Activated CD8-positive, alpha-beta T cell treated with anti-CD3 and anti-CD28 coated beads for 36 hours (primary cell): ENCODE results near the gene RSBN1. TPM values are rescaled to one million over a fixed set of nuclear protein-coding genes. Genes with fewer than 3 reads are reported as not detected.

Experiments used
- ATAC-seq: fragments of 200-7000 bp; cut with Tn5 transposase; one replicate; pipeline ENCODE4 v1.10.0; 2021; ENCODE audit warnings: mild to moderate bottlenecking, moderate library complexity
- CTCF ChIA-PET: fragments of 350-600 bp; sonication (Branson Sonifier 250); formaldehyde crosslinking; loops from one replicate; lab custom pipeline; 2021; ENCODE audit warnings: antibody characterized with exemption; lab: Charles Lee
- POLR2A ChIA-PET: fragments of 350-600 bp; sonication (Branson Sonifier 250); formaldehyde crosslinking; loops from one replicate; lab custom pipeline; 2021; ENCODE audit warnings: antibody characterized with exemption; lab: Charles Lee
- DNase-seq: peaks from one replicate; pipeline ENCODE4 v3.0.0-alpha.2; 2020
- H3K27ac Mint-ChIP-seq: one replicate; pipeline ENCODE4 v1.8.0; 2021; ENCODE audit warnings: mild to moderate bottlenecking, mixed read lengths
- H3K27me3 Mint-ChIP-seq: one replicate; pipeline ENCODE4 v1.8.0; 2021; ENCODE audit warnings: mixed read lengths
- H3K36me3 Mint-ChIP-seq: one replicate; pipeline ENCODE4 v1.8.0; 2021; ENCODE audit warnings: low read depth, mixed read lengths
- H3K4me1 Mint-ChIP-seq: one replicate; pipeline ENCODE4 v1.8.0; 2021; ENCODE audit warnings: low read depth, mixed read lengths
- H3K4me3 Mint-ChIP-seq: one replicate; pipeline ENCODE4 v1.8.0; 2021; ENCODE audit warnings: mild to moderate bottlenecking, moderate library complexity, mixed read lengths
- H3K9me3 Mint-ChIP-seq: one replicate; pipeline ENCODE4 v1.8.0; 2021; ENCODE audit warnings: mixed read lengths
- CTCF ChIP-seq: fragments of 200-600 bp; IDR thresholded peaks from one replicate; pipeline ENCODE4 v1.8.0; 2022; ENCODE audit warnings: antibody characterized with exemption, mild to moderate bottlenecking
- intact Hi-C: fragments of 100-400 bp; cut with micrococcal nuclease; formaldehyde crosslinking; loops from one replicate; pipeline ENCODE4 v1.10.0; 2022
- total RNA-seq, 2 experiments: library from RNA; stranded (reverse); gene quantifications; one replicate each; pipeline ENCODE4 v1.2.3, GENCODE V29; 2021

Gene RSBN1
- total RNA-seq, 2 experiments from 2014 or later: 25.6 to 28.3 TPM

DNA sequence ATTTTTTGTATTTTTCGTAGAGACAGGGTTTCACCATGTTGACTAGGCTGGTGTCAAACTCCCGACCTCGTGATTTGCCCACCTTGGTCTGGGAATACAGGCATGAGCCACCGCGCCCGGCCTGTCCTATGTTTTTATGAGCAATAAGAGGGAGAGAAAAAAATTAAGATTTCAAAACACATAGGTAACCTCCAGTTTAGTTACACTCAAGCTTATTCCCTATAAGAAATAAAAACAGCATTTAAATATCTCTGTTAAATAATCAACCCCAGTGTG lies 7.1 kb downstream of the RSBN1 start:
- no peak overlapping the region for H3K4me3 Mint-ChIP-seq

DNA sequence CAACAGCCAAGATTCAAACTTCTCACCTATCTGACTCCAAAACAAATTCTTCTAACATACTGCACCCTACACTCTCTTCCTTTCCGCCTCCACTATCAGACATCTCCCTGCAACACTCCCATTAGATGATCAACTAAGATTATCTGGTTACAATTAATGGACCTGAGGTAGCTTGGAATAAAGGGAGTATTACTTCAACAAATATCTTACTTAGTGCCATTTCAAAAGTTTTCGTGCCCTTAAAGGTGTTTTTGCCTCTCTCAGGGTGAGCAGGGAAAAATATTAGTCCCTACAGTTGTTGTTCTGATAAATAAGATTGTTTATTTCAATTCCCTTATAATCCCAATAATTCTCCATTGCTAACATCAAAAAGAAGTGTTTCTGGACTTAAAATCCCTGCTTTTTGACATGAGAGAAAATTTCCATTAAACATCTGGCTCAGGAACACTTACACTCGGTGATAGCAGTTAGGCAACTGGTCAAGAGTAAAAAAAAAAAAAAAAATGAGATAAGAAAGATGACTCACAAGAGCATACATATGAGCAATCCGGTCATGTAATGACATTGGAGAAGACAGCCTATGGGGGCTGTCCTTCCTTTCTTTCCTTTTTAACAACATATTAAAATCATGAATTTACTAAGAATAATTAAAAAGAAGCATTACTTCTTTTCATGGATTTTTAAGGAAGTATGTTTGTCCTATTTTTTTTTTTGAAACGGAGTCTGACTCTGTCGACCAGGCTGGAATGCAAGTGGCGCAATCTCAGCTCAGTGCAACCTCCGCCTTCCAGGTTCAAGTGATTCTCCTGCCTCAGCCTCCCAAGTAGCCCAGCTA lies 7.6 kb downstream of the RSBN1 start:
- H3K4me1 Mint-ChIP-seq: peaks cover 78% of the 10 kb centered on the region
- H3K9me3 Mint-ChIP-seq: no peaks in the 10 kb centered on the region
- peaks cover 24% of the 10 kb centered on the region for H3K36me3 Mint-ChIP-seq
- DNase-seq (no peak), ATAC-seq (peak; percentile 58)
- no peak overlapping the region for H3K27ac Mint-ChIP-seq
- ChIA-PET POLR2A (interaction anchor here (0.6 to 1.6 kb wide), 5 partner anchors 33 to 415 kb away, joined by 3 to 5 read pairs (median 3); partner anchors contain the start of gene PHTF1), CTCF (interaction anchor here (1.2 kb wide), 1 partner anchor 20 kb away, joined by 3 read pairs; no protein-coding TSS in a partner anchor)
- H3K4me3 Mint-ChIP-seq: no peak overlapping the region
- H3K27me3 Mint-ChIP-seq: no peaks in the 10 kb centered on the region
- intact Hi-C loops: no loop called here
- TF ChIP-seq CTCF: no peak

More for the DNA sequence above, 7.1 kb downstream of the RSBN1 start:
- CTCF ChIA-PET: no interaction called here
- Mint-ChIP-seq H3K27ac (no peak overlapping the region), H3K4me1 (peaks cover 81% of the 10 kb centered on the region), H3K9me3 (no peaks in the 10 kb centered on the region), H3K27me3 (no peaks in the 10 kb centered on the region), H3K36me3 (peaks cover 24% of the 10 kb centered on the region)
- DNase-seq (no peak), ATAC-seq (no peak)
- no peak for TF ChIP-seq CTCF
- intact Hi-C loops: no loop called here
- POLR2A ChIA-PET: interaction anchor here (0.8 to 1.6 kb wide), 3 partner anchors 32 to 63 kb away, joined by 3 to 5 read pairs (median 5); partner anchors contain the start of gene PHTF1

DNA sequence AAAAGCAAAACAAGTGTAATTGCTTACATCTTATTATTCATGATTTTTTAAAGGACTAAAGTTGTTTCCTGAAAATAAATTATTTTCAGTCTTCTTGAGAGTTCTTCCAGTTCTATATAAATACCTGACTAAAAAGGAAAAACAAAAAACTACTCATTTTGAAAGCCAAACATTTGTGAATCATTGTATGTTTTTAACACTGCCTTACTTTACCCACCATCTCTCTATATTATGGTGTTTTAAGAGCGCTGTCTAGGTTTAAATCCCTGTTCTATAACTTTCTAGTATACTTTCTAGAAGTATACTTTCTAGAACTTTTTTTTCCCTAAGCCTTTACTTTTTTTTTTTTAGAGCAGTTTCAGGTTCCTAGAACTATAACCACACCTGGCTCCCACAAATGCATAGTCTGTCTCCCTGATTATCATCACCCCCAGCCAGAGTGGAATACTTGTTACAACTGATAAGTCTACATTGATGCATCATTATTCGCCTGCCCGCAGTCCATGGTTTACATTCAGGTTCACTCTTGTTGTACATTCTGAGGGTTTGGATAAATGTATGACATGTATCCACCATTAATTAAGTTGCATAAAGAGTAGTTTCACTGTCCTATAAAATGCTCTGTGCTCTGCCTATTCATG lies 9.8 kb downstream of the RSBN1 start:
- no peak for DNase-seq
- peak; percentile 41 for ATAC-seq
- ChIA-PET POLR2A (no interaction called here), CTCF (interaction anchor here (1.2 kb wide), 1 partner anchor 730 kb away, joined by 4 read pairs; the partner anchor contains the start of gene LRIG2)
- H3K4me3 Mint-ChIP-seq: no peak overlapping the region
- H3K27ac Mint-ChIP-seq: peak overlapping the region; percentile 3
- peaks cover 25% of the 10 kb centered on the region for H3K36me3 Mint-ChIP-seq
- no peaks in the 10 kb centered on the region for H3K9me3 Mint-ChIP-seq
- no peak for TF ChIP-seq CTCF
- no peaks in the 10 kb centered on the region for H3K27me3 Mint-ChIP-seq
- intact Hi-C loops: no loop called here
- peaks cover 76% of the 10 kb centered on the region for H3K4me1 Mint-ChIP-seq

DNA sequence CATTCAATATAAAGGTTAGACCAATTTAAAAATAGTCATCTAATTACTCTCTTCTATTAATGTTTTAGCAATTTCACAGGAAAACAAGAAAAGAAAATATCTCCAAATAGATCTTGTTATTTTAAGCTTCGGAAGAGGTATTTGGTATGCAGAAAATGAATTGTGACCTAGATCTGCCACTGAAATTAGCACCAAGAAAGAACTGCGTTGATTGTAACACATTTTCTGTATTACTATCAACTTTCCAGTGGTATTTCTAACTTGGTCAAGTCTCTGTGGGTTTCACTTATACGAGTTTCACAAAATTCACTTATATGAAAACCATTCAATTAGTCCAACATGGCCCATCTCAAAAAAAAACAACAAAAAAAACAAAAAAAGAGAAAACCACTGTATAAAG lies 11.8 kb downstream of the RSBN1 start:
- no peak overlapping the region for H3K4me3 Mint-ChIP-seq
- no peak for TF ChIP-seq CTCF
- H3K27ac Mint-ChIP-seq: peak overlapping the region; percentile 42
- POLR2A ChIA-PET: interaction anchor here (0.7 to 1.8 kb wide), 2 partner anchors 17 to 164 kb away, joined by 3 to 7 read pairs; no protein-coding TSS in a partner anchor
- H3K36me3 Mint-ChIP-seq: peaks cover 27% of the 10 kb centered on the region
- ATAC-seq: no peak
- peaks cover 76% of the 10 kb centered on the region for H3K4me1 Mint-ChIP-seq
- CTCF ChIA-PET: interaction anchor here (1.3 kb wide), 1 partner anchor 11 kb away, joined by 3 read pairs; no protein-coding TSS in a partner anchor
- DNase-seq: no peak
- no peaks in the 10 kb centered on the region for H3K9me3 Mint-ChIP-seq
- no peaks in the 10 kb centered on the region for H3K27me3 Mint-ChIP-seq
- intact Hi-C loops: no loop called here

DNA sequence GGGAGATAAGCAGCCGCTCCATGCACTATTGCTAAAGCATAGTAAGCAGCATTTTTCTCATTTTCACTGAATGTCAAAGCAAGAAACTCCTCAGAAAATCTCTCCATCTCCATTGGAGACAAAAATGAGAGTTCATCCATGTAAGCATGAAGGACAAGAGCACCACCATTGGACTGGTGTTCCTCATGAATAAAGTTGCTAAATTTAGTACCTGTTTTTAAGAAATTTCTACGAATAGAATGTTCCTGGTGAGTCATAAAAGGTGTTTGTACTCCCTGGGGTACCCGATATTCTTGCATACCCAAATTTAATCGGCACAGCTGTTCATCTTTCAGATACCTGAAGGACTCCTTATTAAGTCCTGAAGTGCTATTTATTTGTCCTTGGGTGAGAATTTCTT lies 14.8 kb downstream of the RSBN1 start:
- ATAC-seq (no peak), DNase-seq (no peak)
- H3K9me3 Mint-ChIP-seq: no peaks in the 10 kb centered on the region
- TF ChIP-seq CTCF: no peak
- POLR2A ChIA-PET: no interaction called here
- CTCF ChIA-PET: no interaction called here
- intact Hi-C loops: no loop called here
- no peak overlapping the region for H3K4me3 Mint-ChIP-seq
- H3K27ac Mint-ChIP-seq: peak overlapping the region; percentile 53
- H3K4me1 Mint-ChIP-seq: peaks cover 72% of the 10 kb centered on the region
- peaks cover 42% of the 10 kb centered on the region for H3K36me3 Mint-ChIP-seq
- no peaks in the 10 kb centered on the region for H3K27me3 Mint-ChIP-seq
